Sigmoid colon (tissue), 4 donors: ENCODE measurements around the gene GPR137B.
"Not testable (repeated sequence)": the region's sequence is repeated elsewhere in the genome, so short reads cannot be mapped to it uniquely, and the experiment has no call there.

ENCODE experiments used
- EP300 ChIP-seq, 4 donors: sonication (generic); formaldehyde crosslinking; IDR thresholded peaks; one replicate each; pipeline ENCODE4 v1.6.1; 2017; ENCODE audit warnings: antibody characterized with exemption in 4 of 4
- TF ChIP-seq, protein P1 (sequence below), 4 experiments: fragments of 450-650 bp in 3 of 4; fragments of 200-600 bp in 1 of 4; IDR thresholded peaks; one replicate each; pipeline ENCODE4 v1.5.1; 2016 to 2019; ENCODE audit warnings: antibody characterized with exemption in 4 of 4, mild to moderate bottlenecking in 3 of 4, moderate library complexity in 2 of 4

DNA sequence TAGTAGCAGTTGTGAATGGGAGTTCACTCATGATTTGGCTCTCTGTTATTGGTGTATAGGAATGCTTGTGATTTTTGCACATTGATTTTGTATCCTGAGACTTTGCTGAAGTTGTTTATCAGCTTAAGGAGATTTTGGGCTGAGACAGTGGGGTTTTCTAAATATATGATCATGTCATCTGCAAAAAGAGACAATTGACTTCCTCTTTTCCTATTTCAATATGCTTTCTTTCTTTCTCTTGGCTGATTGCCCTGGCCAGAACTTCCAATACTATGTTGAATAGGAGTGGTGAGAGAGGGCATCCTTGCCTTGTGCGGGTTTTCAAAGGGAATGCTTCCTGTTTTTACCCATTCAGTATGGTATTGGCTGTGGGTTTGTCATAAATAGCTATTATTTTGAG, 45.7 kb downstream of the GPR137B start:
- not testable (repeated sequence) for TF ChIP-seq EP300 (IDR thresholded peaks at IDR 0.05)
- TF ChIP-seq, protein P1, sequence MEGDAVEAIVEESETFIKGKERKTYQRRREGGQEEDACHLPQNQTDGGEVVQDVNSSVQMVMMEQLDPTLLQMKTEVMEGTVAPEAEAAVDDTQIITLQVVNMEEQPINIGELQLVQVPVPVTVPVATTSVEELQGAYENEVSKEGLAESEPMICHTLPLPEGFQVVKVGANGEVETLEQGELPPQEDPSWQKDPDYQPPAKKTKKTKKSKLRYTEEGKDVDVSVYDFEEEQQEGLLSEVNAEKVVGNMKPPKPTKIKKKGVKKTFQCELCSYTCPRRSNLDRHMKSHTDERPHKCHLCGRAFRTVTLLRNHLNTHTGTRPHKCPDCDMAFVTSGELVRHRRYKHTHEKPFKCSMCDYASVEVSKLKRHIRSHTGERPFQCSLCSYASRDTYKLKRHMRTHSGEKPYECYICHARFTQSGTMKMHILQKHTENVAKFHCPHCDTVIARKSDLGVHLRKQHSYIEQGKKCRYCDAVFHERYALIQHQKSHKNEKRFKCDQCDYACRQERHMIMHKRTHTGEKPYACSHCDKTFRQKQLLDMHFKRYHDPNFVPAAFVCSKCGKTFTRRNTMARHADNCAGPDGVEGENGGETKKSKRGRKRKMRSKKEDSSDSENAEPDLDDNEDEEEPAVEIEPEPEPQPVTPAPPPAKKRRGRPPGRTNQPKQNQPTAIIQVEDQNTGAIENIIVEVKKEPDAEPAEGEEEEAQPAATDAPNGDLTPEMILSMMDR (IDR thresholded peaks at IDR 0.05): not testable (repeated sequence)
